HEK293T (cell line): Measurements from ENCODE around the gene SLC25A33.

Source experiments
- CTCF ChIA-PET: fragments of 350-600 bp; formaldehyde crosslinking; extraction: SDS; loops from one replicate; lab custom pipeline; 2021; ENCODE audit warnings: antibody characterized with exemption, inconsistent platforms; lab: Yijun Ruan, JAX
- POLR2A ChIA-PET: fragments of 350-600 bp; formaldehyde crosslinking; extraction: SDS; loops from one replicate; lab custom pipeline; 2020; ENCODE audit warnings: antibody characterized with exemption, inconsistent platforms; lab: Yijun Ruan, JAX
- DNase-seq: peaks from one replicate; pipeline ENCODE4 v3.0.0; 2012; ENCODE audit warnings: mixed read lengths; ENCODE audit errors: extremely low spot score
- ARNT ChIP-seq: fragments of 450-650 bp; IDR thresholded peaks from 2 replicates; pipeline ENCODE4 v1.6.1; 2017; ENCODE audit warnings: mild to moderate bottlenecking
- BHLHE40 ChIP-seq: fragments of 450-650 bp; IDR thresholded peaks from 2 replicates; pipeline ENCODE4 v1.6.1; 2016; ENCODE audit warnings: mild to moderate bottlenecking, moderate library complexity, borderline replicate concordance
- CTBP1 ChIP-seq: fragments of 450-650 bp; IDR thresholded peaks from 2 replicates; pipeline ENCODE4 v1.6.1; 2016; ENCODE audit warnings: borderline replicate concordance
- ELF4 ChIP-seq: fragments of 450-650 bp; IDR thresholded peaks from 2 replicates; pipeline ENCODE4 v1.6.1; 2017; ENCODE audit warnings: antibody characterized with exemption
- FOXA1 ChIP-seq: fragments of 450-650 bp; IDR thresholded peaks from 2 replicates; pipeline ENCODE4 v1.6.1; 2016; ENCODE audit warnings: mild to moderate bottlenecking
- FOXK2 ChIP-seq: fragments of 450-650 bp; IDR thresholded peaks from 2 replicates; pipeline ENCODE4 v1.6.1; 2016; ENCODE audit warnings: mild to moderate bottlenecking
- FOXM1 ChIP-seq: fragments of 450-650 bp; IDR thresholded peaks from 2 replicates; pipeline ENCODE4 v1.6.1; 2017; ENCODE audit warnings: mild to moderate bottlenecking, borderline replicate concordance
- HDGF ChIP-seq: fragments of 450-650 bp; IDR thresholded peaks from 2 replicates; pipeline ENCODE4 v1.6.1; 2017; ENCODE audit warnings: antibody characterized with exemption, borderline replicate concordance
- L3MBTL2 ChIP-seq: fragments of 450-650 bp; conservative IDR thresholded peaks from 2 replicates; pipeline ENCODE4 v1.6.1; 2016; ENCODE audit warnings: mild to moderate bottlenecking
- LEF1 ChIP-seq: fragments of 450-650 bp; IDR thresholded peaks from 2 replicates; pipeline ENCODE4 v1.6.1; 2017; ENCODE audit warnings: mild to moderate bottlenecking, borderline replicate concordance
- NFRKB ChIP-seq: fragments of 450-650 bp; IDR thresholded peaks from 2 replicates; pipeline ENCODE4 v1.6.1; 2016; ENCODE audit warnings: mild to moderate bottlenecking, moderate library complexity
- PKNOX1 ChIP-seq: fragments of 450-650 bp; IDR thresholded peaks from 2 replicates; pipeline ENCODE4 v1.6.1; 2016
- SP1 ChIP-seq: fragments of 450-650 bp; IDR thresholded peaks from 2 replicates; pipeline ENCODE4 v1.6.1; 2017
- SUZ12 ChIP-seq: fragments of 450-650 bp; IDR thresholded peaks from 2 replicates; pipeline ENCODE4 v1.6.1; 2016; ENCODE audit warnings: mild to moderate bottlenecking
- TARDBP ChIP-seq: fragments of 450-650 bp; IDR thresholded peaks from 2 replicates; pipeline ENCODE4 v1.6.1; 2016
- ZNF384 ChIP-seq: fragments of 450-650 bp; IDR thresholded peaks from 2 replicates; pipeline ENCODE4 v1.6.1; 2016

Gene SLC25A33

GRCh38 chr1:9596415-9597123, 57.3 kb downstream of the SLC25A33 start:
- CTCF ChIA-PET, result no interaction called here
- no peak for DNase-seq
- TF ChIP-seq LEF1 (no peak), CTBP1 (no peak), FOXK2 (no peak), ELF4 (no peak), L3MBTL2 (no peak), TARDBP (no peak), BHLHE40 (no peak), SP1 (no peak), FOXM1 (no peak), NFRKB (no peak), ARNT (no peak), FOXA1 (no peak)
- POLR2A ChIA-PET, result interaction anchor here (0.7 kb wide), 1 partner anchor 64 kb away, joined by 3 read pairs; no protein-coding TSS in a partner anchor

- POLR2A ChIA-PET, result interaction anchor here (0.7 kb wide), 1 partner anchor 63 kb away, joined by 3 read pairs; no protein-coding TSS in a partner anchor
Observed at GRCh38 chr1:9597361-9598315, 58.4 kb downstream of the SLC25A33 start.

GRCh38 chr1:9598316-9598700, 59.0 kb downstream of the SLC25A33 start:
- ChIA-PET POLR2A (no interaction called here), CTCF (no interaction called here)
- no peak for DNase-seq
- TF ChIP-seq ELF4, result no peak
- no peak for TF ChIP-seq LEF1
- no peak for TF ChIP-seq BHLHE40
- TF ChIP-seq ARNT, result no peak
- TF ChIP-seq FOXK2, result no peak
- no peak for TF ChIP-seq CTBP1

More at GRCh38 chr1:9597361-9598315, 58.4 kb downstream of the SLC25A33 start:
- CTCF ChIA-PET, result no interaction called here
- DNase-seq, result no peak
- no peak for TF ChIP-seq FOXM1
- no peak for TF ChIP-seq L3MBTL2
- TF ChIP-seq CTBP1, result no peak
- no peak for TF ChIP-seq FOXA1
- TF ChIP-seq NFRKB, result no peak
- TF ChIP-seq ARNT, result no peak

- POLR2A ChIA-PET, result no interaction called here
- no peak for DNase-seq
- CTCF ChIA-PET, result no interaction called here
- TF ChIP-seq HDGF, result no peak
- TF ChIP-seq FOXM1, result no peak
- no peak for TF ChIP-seq BHLHE40
- TF ChIP-seq ARNT, result no peak
- no peak for TF ChIP-seq LEF1
- TF ChIP-seq TARDBP, result no peak
Observed at GRCh38 chr1:9599741-9600140, 60.5 kb downstream of the SLC25A33 start.

- POLR2A ChIA-PET, result no interaction called here
- TF ChIP-seq NFRKB (no peak), SUZ12 (no peak), CTBP1 (no peak), TARDBP (no peak), ELF4 (no peak), FOXM1 (no peak), SP1 (no peak), PKNOX1 (no peak), BHLHE40 (no peak), FOXK2 (no peak), ZNF384 (no peak), HDGF (no peak), LEF1 (no peak)
- CTCF ChIA-PET, result no interaction called here
- no peak for DNase-seq
Observed at GRCh38 chr1:9600861-9601834, 61.9 kb downstream of the SLC25A33 start.

- TF ChIP-seq ZNF384, result no peak
- TF ChIP-seq FOXM1, result no peak
- no peak for TF ChIP-seq CTBP1
- TF ChIP-seq LEF1, result no peak
- no peak for TF ChIP-seq TARDBP
- TF ChIP-seq FOXA1, result no peak
- TF ChIP-seq NFRKB, result no peak
- TF ChIP-seq FOXK2, result no peak
- no peak for TF ChIP-seq ELF4
- no peak for TF ChIP-seq HDGF
- TF ChIP-seq SP1, result no peak
- no peak for TF ChIP-seq BHLHE40
- no peak for TF ChIP-seq L3MBTL2
- ChIA-PET CTCF (no interaction called here), POLR2A (no interaction called here)
- no peak for DNase-seq
Observed at GRCh38 chr1:9601942-9602793, 62.9 kb downstream of the SLC25A33 start.
